Hepatocyte (in vitro differentiated cells): Measurements from ENCODE around the gene IRF1. TPM values are rescaled to one million over a fixed set of nuclear protein-coding genes. Genes with fewer than 3 reads are reported as not detected.

ENCODE experiments used
- DNase-seq: peaks from one replicate; pipeline ENCODE4 v3.0.0-alpha.2; 2016; ENCODE audit warnings: low spot score
- H2AFZ ChIP-seq: fragments of 200-600 bp; sonication (generic); 2 replicates; pipeline ENCODE4 v1.6.0; 2016; ENCODE audit warnings: antibody characterized with exemption, mild to moderate bottlenecking
- H3K27ac ChIP-seq: fragments of 200-600 bp; sonication (generic); 2 replicates; pipeline ENCODE4 v1.5.1; 2016; ENCODE audit warnings: mild to moderate bottlenecking
- H3K27me3 ChIP-seq: fragments of 200-600 bp; sonication (generic); 2 replicates; pipeline ENCODE4 v1.6.1; 2016
- H3K36me3 ChIP-seq: fragments of 200-600 bp; sonication (generic); replicated peaks from 2 replicates; pipeline ENCODE4 v1.5.1; 2016; ENCODE audit warnings: low read depth; ENCODE audit not compliant: insufficient read depth
- H3K4me1 ChIP-seq: fragments of 200-600 bp; sonication (generic); 2 replicates; pipeline ENCODE4 v1.5.1; 2016; ENCODE audit warnings: mild to moderate bottlenecking, moderate library complexity; ENCODE audit not compliant: insufficient read depth
- H3K4me2 ChIP-seq: fragments of 200-600 bp; sonication (generic); 2 replicates; pipeline ENCODE4 v1.6.0; 2016
- H3K4me3 ChIP-seq: fragments of 200-600 bp; sonication (generic); 2 replicates; pipeline ENCODE4 v1.5.1; 2016; ENCODE audit warnings: mild to moderate bottlenecking
- H3K79me2 ChIP-seq: fragments of 200-600 bp; sonication (generic); 2 replicates; pipeline ENCODE4 v1.6.0; 2017; ENCODE audit warnings: mild to moderate bottlenecking
- H3K9me2 ChIP-seq: fragments of 200-600 bp; sonication (generic); replicated peaks from 2 replicates; pipeline ENCODE4 v1.6.0; 2017; ENCODE audit warnings: mild to moderate bottlenecking; ENCODE audit not compliant: insufficient read depth
- H3K9me3 ChIP-seq: fragments of 200-600 bp; sonication (generic); 2 replicates; pipeline ENCODE4 v1.5.1; 2016; ENCODE audit warnings: low read depth, mild to moderate bottlenecking
- H4K20me1 ChIP-seq: fragments of 200-600 bp; sonication (generic); 2 replicates; pipeline ENCODE4 v1.6.0; 2016; ENCODE audit warnings: mild to moderate bottlenecking; ENCODE audit not compliant: insufficient read depth, poor library complexity, severe bottlenecking
- CTCF ChIP-seq: fragments of 200-600 bp; sonication (generic); IDR thresholded peaks from 2 replicates; pipeline ENCODE4 v1.5.1; 2016; ENCODE audit warnings: antibody characterized with exemption, mild to moderate bottlenecking; ENCODE audit not compliant: poor library complexity
- EZH2 ChIP-seq: fragments of 200-600 bp; sonication (generic); IDR thresholded peaks from 2 replicates; pipeline ENCODE4 v1.6.1; 2016; ENCODE audit warnings: antibody characterized with exemption, mild to moderate bottlenecking, borderline replicate concordance
- EZH2phosphoT487 ChIP-seq: fragments of 200-600 bp; sonication (generic); IDR thresholded peaks from one replicate; pipeline ENCODE4 v1.6.1; 2018; ENCODE audit warnings: antibody characterized with exemption, mild to moderate bottlenecking, low read depth, moderate library complexity; ENCODE audit not compliant: unreplicated experiment, severe bottlenecking
- WGBS: methylation state at CpG from one replicate; pipeline ENCODE4 v1.1.6; 2016; ENCODE audit warnings: low lambda C conversion rate; ENCODE audit errors: missing lambda C conversion rate; 5-methylcytosine and 5-hydroxymethylcytosine counted together
- polyA plus RNA-seq: library from polyadenylated mRNA; unstranded; fragments of >200 nt; fragmentation: Nextera tagmentation; extraction: Ambion mirVana; gene quantifications from 2 replicates; pipeline ENCODE4 v1.2.1, GENCODE V29; 2016
- small RNA-seq: library from RNA; depleted of rRNA; stranded (forward); fragments of <200 nt; gene quantifications from one replicate; pipeline ENCODE3, GENCODE V24; 2014
- total RNA-seq: library from RNA; depleted of rRNA; stranded (reverse); fragments of >200 nt; gene quantifications from 2 replicates; pipeline ENCODE4 v1.2.3, GENCODE V29; 2014

Gene IRF1
- total and polyA plus RNA-seq, 2 experiments from 2014 or later: 30.9 to 35.8 TPM

- no peak overlapping the region for H3K4me2 ChIP-seq
- H3K4me3 ChIP-seq: no peak overlapping the region
- 94% methylated on average over 6 of the region's 6 CpGs for WGBS
- no peak overlapping the region for H3K27ac ChIP-seq
- H3K79me2 ChIP-seq: peaks cover 3% of the 10 kb centered on the region
- no peaks in the 10 kb centered on the region for H3K36me3 ChIP-seq
- DNase-seq: no peak
- no peaks in the 10 kb centered on the region for H3K27me3 ChIP-seq
- no peaks in the 10 kb centered on the region for H4K20me1 ChIP-seq
- H3K9me3 ChIP-seq: no peaks in the 10 kb centered on the region
- no peak for TF ChIP-seq EZH2
- TF ChIP-seq EZH2phosphoT487: no peak
- no peak for TF ChIP-seq CTCF
- H2AFZ ChIP-seq: no peak overlapping the region
- peaks cover 50% of the 10 kb centered on the region for H3K4me1 ChIP-seq
- no peaks in the 10 kb centered on the region for H3K9me2 ChIP-seq
Measured at GRCh38 chr5:132433141-132433540, 57.4 kb downstream of the IRF1 start.

- Histone ChIP-seq H3K36me3 (no peaks in the 10 kb centered on the region), H3K4me3 (no peak overlapping the region), H3K4me2 (no peak overlapping the region), H3K27me3 (no peaks in the 10 kb centered on the region), H3K4me1 (peaks cover 52% of the 10 kb centered on the region), H3K9me2 (no peaks in the 10 kb centered on the region), H3K9me3 (no peaks in the 10 kb centered on the region), H3K79me2 (peaks cover 3% of the 10 kb centered on the region), H3K27ac (no peak overlapping the region), H4K20me1 (no peaks in the 10 kb centered on the region), H2AFZ (no peak overlapping the region)
- 96% methylated on average over 4 of the region's 4 CpGs for WGBS
- DNase-seq: no peak
- TF ChIP-seq CTCF: no peak
- TF ChIP-seq EZH2phosphoT487: no peak
- TF ChIP-seq EZH2: no peak
Measured at GRCh38 chr5:132431632-132432031, 58.9 kb downstream of the IRF1 start.

Small RNA genes lying within 50 kb of the gene (small RNA-seq; reads per million reads assigned to genes)
- not detected for gene RF00019

Other genes starting within 250 kb of the IRF1 start
- 7.3 and 16.4 TPM in 2 replicates for gene PDLIM4, start 233.1 kb downstream of the IRF1 start, total RNA-seq
- 102 and 125 TPM in 2 replicates for gene PDLIM4, start 233.1 kb downstream of the IRF1 start, polyA plus RNA-seq
- gene SLC22A4, start 196.4 kb downstream of the IRF1 start, total RNA-seq: 1.4 and 2.5 TPM in 2 replicates
- gene SLC22A4, start 196.4 kb downstream of the IRF1 start, polyA plus RNA-seq: 3.3 and 4.9 TPM in 2 replicates
- gene SLC22A5, start 121.1 kb downstream of the IRF1 start, total RNA-seq: 16.3 and 20.8 TPM in 2 replicates
- 14.7 and 18.6 TPM in 2 replicates for gene SLC22A5, start 121.1 kb downstream of the IRF1 start, polyA plus RNA-seq
- gene IL5, start 52.7 kb upstream of the IRF1 start, total RNA-seq: not detected in 2 replicates
- gene IL5, start 52.7 kb upstream of the IRF1 start, polyA plus RNA-seq: not detected in 2 replicates
- 28.1 and 33.4 TPM in 2 replicates for gene RAD50, start 66.2 kb upstream of the IRF1 start, total RNA-seq
- 27.0 and 34.3 TPM in 2 replicates for gene RAD50, start 66.2 kb upstream of the IRF1 start, polyA plus RNA-seq
- not detected in 2 replicates for gene IL13, start 167.4 kb upstream of the IRF1 start, total RNA-seq
- not detected in 2 replicates for gene IL13, start 167.4 kb upstream of the IRF1 start, polyA plus RNA-seq
- not detected in 2 replicates for gene IL4, start 183.2 kb upstream of the IRF1 start, total RNA-seq
- gene IL4, start 183.2 kb upstream of the IRF1 start, polyA plus RNA-seq: not detected in 2 replicates
- 7.0 and 9.2 TPM in 2 replicates for gene KIF3A, start 246.8 kb upstream of the IRF1 start, total RNA-seq
- 12.6 and 13.7 TPM in 2 replicates for gene KIF3A, start 246.8 kb upstream of the IRF1 start, polyA plus RNA-seq